ENCODE data around the gene PDZK1IP1.

GRCh38 chr1:47179017-47179987 lies 10.5 kb downstream of the PDZK1IP1 start:
- TF ChIP-seq GATA2 (IDR thresholded peaks at IDR 0.05; ENCODE audit: low read depth, low read length) (no peak), GATA3 (IDR thresholded peaks at IDR 0.05; ENCODE audit: low read depth, low read length) (no peak)
